G401 (cell line): ENCODE results near the gene UBE2D4. TPM values are rescaled to one million over a fixed set of nuclear protein-coding genes. Genes with fewer than 3 reads are reported as not detected.
"Not testable (repeated sequence)": the region's sequence is repeated elsewhere in the genome, so short reads cannot be mapped to it uniquely, and the experiment has no call there.

Experiments used
- DNase-seq: peaks from one replicate; pipeline ENCODE4 v3.0.0-alpha.2; 2015; ENCODE audit warnings: low spot score
- in situ Hi-C: cut with HindIII; loops from 2 replicates; pipeline ENCODE4 v1.10.0; 2016; ENCODE audit warnings: low sequenced_read_pairs, mixed read lengths
- total RNA-seq: library from RNA; depleted of rRNA; stranded (reverse); fragments of >200 nt; shearing (Covaris generic); gene quantifications from 2 replicates; pipeline ENCODE4 v1.2.3, GENCODE V29; 2014; rRNA removed

UBE2D4 gene
- total RNA-seq, 1 experiment from 2014 or later, result 14.7 TPM

GRCh38 chr7:43994681-43995080, 68.4 kb downstream of the UBE2D4 start:
- DNase-seq, in situ Hi-C loops: not testable (repeated sequence)

DNA sequence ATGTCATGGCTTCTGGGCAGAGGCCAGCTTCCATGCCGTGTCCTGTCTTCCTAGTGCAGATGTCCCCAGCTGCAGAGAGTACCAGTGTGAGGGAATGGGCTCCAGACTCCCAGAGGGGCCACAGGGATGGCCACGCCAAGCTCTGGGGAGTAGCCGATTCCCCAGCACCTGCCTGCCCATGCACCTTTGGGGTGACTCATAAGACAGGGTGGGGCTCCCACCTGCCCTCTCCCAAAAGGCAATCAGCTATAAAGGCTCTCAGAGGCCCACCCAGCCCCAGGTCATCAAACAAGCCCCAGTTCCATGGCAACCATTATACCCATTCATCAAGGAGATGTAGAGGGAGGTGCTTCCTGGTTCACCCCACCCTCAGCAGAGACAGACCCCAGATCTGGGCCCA, 71.3 kb downstream of the UBE2D4 start, which contains the start of gene SPDYE1:
SPDYE1 (plus strand) TSS at position 366 of the 400 bp plus-strand sequence. CDS start 2,053 bp downstream, outside the sequence.
- DNase-seq, in situ Hi-C loops: not testable (repeated sequence)

Other genes starting within 250 kb of the UBE2D4 start
- 135 and 184 TPM in 2 replicates for gene COA1, start 196.9 kb upstream of the UBE2D4 start, total RNA-seq
- 145 and 190 TPM in 2 replicates for gene BLVRA, start 167.8 kb upstream of the UBE2D4 start, total RNA-seq
- gene MRPS24, start 56.9 kb upstream of the UBE2D4 start, total RNA-seq, result 143 and 192 TPM in 2 replicates
- gene URGCP, start 19.8 kb upstream of the UBE2D4 start, total RNA-seq, result 30.9 and 39.4 TPM in 2 replicates
- gene SPDYE1, start 71.5 kb downstream of the UBE2D4 start, total RNA-seq, result not detected in 2 replicates
- 101 and 119 TPM in 2 replicates for gene DBNL, start 118.3 kb downstream of the UBE2D4 start, total RNA-seq
- 2.8 and 2.9 TPM in 2 replicates for gene PGAM2, start 139.1 kb downstream of the UBE2D4 start, total RNA-seq
- 5.2 and 9.4 TPM in 2 replicates for gene POLM, start 156.1 kb downstream of the UBE2D4 start, total RNA-seq
- gene AEBP1, start 177.9 kb downstream of the UBE2D4 start, total RNA-seq, result 0.27 and 0.43 TPM in 2 replicates
- gene POLD2, start 197.1 kb downstream of the UBE2D4 start, total RNA-seq, result 253 and 270 TPM in 2 replicates
- gene MYL7, start 214.9 kb downstream of the UBE2D4 start, total RNA-seq, result 1.4 TPM in 1 of 2 replicates, not detected in the other